ENCODE results near the gene NUP62.

GRCh38 chr19:49891393-49891792 lies 37.9 kb downstream of the NUP62 start:
- no peak for TF ChIP-seq CTCF (IDR thresholded peaks at IDR 0.05)
- no peak for TF ChIP-seq POLR2A (IDR thresholded peaks at IDR 0.05)
